K562 (cell line): ENCODE measurements around the gene KYAT1. TPM values are rescaled to one million over a fixed set of nuclear protein-coding genes. Genes with fewer than 3 reads are reported as not detected.
A peak's percentile ranks its signal among the peaks of the same experiment; 100 is the strongest.

Source experiments
- CHD2 ChIP-seq: IDR thresholded peaks from 2 replicates; pipeline ENCODE4 v1.6.1; 2011; ENCODE audit warnings: low read depth, low read length
- ETV1 ChIP-seq: fragments of 450-650 bp; conservative IDR thresholded peaks from 2 replicates; pipeline ENCODE4 v1.6.1; 2016; ENCODE audit warnings: missing genetic modification characterization, control low read depth, low read depth, missing compliant biosample characterization
- MYC ChIP-seq, 2 experiments: fragments of 250-450 bp in 1 of 2; sonication (Bioruptor Pico) in 1 of 2; IDR thresholded peaks; 2 replicates each; pipeline versions ENCODE4 v1.5.1 to v1.6.1; 2012 to 2021; ENCODE audit warnings: low read depth in 2 of 2, borderline replicate concordance in 1 of 2, improper control_type of control experiment in 1 of 2, low read length in 1 of 2, mild to moderate bottlenecking in 1 of 2, moderate library complexity in 1 of 2
- NR1H2 ChIP-seq: sonication (generic); formaldehyde crosslinking; IDR thresholded peaks from 2 replicates; pipeline ENCODE4 v1.4.0; 2020; ENCODE audit warnings: mild to moderate bottlenecking, missing genetic modification reagents
- NRF1 ChIP-seq, 2 experiments: fragments of 450-650 bp; IDR thresholded peaks in 1 of 2; conservative IDR thresholded peaks in 1 of 2; 2 replicates each; pipeline ENCODE4 v1.6.1; 2014; ENCODE audit warnings: mild to moderate bottlenecking in 2 of 2
- RHOXF2B ChIP-seq: fragments of 250-450 bp; sonication (Bioruptor Pico); conservative IDR thresholded peaks from 2 replicates; pipeline ENCODE4 v1.5.1; 2021
- SMARCA4 ChIP-seq: fragments of 450-650 bp; IDR thresholded peaks from 2 replicates; pipeline ENCODE4 v1.6.1; 2016
- ZBED1 ChIP-seq: IDR thresholded peaks from 2 replicates; pipeline ENCODE4 v1.6.1; 2014
- ZEB2 ChIP-seq: fragments of 450-650 bp; IDR thresholded peaks from 2 replicates; pipeline ENCODE4 v1.6.1; 2016
- ZNF174 ChIP-seq: fragments of 250-450 bp; sonication (Bioruptor Pico); IDR thresholded peaks from 2 replicates; pipeline ENCODE4 v1.4.0; 2020; ENCODE audit warnings: mild to moderate bottlenecking
- polyA plus RNA-seq, 8 experiments: library from polyadenylated mRNA; depleted of rRNA in 4 of 8; stranded (reverse) in 5 of 8; unstranded in 3 of 8; fragments of >200 nt; fragmentation: Nextera tagmentation in 2 of 8; fragmentation: Illumina TruSeq in 1 of 8; extraction: Ambion mirVana in 2 of 8; extraction: Trizol in 1 of 8; gene quantifications; 2 replicates each; pipeline versions ENCODE4 v1.2.1 to v1.2.3, GENCODE V29; 2011 to 2014; ENCODE audit warnings: inconsistent platforms in 1 of 8, missing spikeins in 1 of 8
- total RNA-seq, 7 experiments: library from RNA; depleted of rRNA in 6 of 7; stranded (reverse); fragments of >200 nt in 6 of 7; fragmentation: Illumina TruSeq in 2 of 7; extraction: Trizol in 2 of 7; gene quantifications; 2 replicates each; pipeline versions ENCODE4 v1.2.1 to v1.2.3, GENCODE V29; 2011 to 2021; ENCODE audit warnings: low replicate concordance in 1 of 7
- TF ChIP-seq, protein P1 (sequence below), 2 experiments: fragments of 450-650 bp; formaldehyde crosslinking in 1 of 2; IDR thresholded peaks; 2 replicates each; pipeline versions ENCODE4 v1.4.0 to v1.6.1; 2014 to 2020; ENCODE audit warnings: mild to moderate bottlenecking in 2 of 2, borderline replicate concordance in 1 of 2, low read depth in 1 of 2
- TF ChIP-seq, protein P2 (sequence below): fragments of 250-450 bp; sonication (Bioruptor Pico); IDR thresholded peaks from 2 replicates; pipeline ENCODE4 v1.5.1; 2021; ENCODE audit warnings: mild to moderate bottlenecking
- TF ChIP-seq, protein P3 (sequence below): fragments of 250-450 bp; sonication (Bioruptor Pico); IDR thresholded peaks from 2 replicates; pipeline ENCODE4 v1.5.0; 2021; ENCODE audit warnings: mild to moderate bottlenecking, borderline replicate concordance
- TF ChIP-seq, protein P4 (sequence below): sonication (generic); formaldehyde crosslinking; IDR thresholded peaks from 2 replicates; pipeline ENCODE4 v1.8.0; 2022; ENCODE audit warnings: missing genetic modification reagents, mild to moderate bottlenecking, moderate library complexity, borderline replicate concordance

The KYAT1 gene
- total and polyA plus RNA-seq, 9 of the 15 experiments (the other 6 are each of a cell fraction or from before 2014, with no cell fraction given): 6.4 to 16.8 (median 11.1) TPM

DNA sequence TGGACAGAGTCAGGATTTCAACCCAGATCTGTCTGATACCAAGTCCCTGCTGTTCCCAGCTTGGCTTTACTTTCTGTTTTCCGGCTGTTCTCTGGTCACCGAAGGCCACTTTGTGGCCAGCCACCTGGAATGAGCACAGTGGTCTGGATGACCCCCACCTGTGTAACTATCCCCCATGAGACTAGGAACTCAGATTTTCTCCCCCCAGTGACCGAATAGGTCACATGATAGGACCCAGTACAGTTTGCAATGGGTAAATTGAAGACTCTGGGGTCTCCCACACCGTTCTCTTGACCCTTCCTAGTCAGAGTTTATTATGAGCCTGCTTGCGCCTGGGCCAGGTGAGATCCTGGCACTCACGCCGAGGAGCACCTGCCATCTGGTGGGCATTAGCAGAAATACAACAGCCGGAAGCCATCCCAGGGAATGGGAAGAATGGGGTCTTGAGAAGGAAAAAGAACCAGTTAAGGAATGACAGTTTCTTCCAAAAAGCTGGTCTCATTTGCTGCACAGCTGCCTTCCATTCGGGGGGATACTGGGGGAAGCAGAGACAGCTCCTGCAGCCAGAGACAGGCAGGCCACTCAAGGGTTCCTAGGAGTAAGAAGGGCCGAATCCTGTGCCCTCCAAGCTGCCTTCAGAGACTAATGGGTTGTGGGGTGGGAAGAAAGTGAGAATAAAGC is 46.1 kb upstream of the KYAT1 start (continued):
- TF ChIP-seq, protein P1, sequence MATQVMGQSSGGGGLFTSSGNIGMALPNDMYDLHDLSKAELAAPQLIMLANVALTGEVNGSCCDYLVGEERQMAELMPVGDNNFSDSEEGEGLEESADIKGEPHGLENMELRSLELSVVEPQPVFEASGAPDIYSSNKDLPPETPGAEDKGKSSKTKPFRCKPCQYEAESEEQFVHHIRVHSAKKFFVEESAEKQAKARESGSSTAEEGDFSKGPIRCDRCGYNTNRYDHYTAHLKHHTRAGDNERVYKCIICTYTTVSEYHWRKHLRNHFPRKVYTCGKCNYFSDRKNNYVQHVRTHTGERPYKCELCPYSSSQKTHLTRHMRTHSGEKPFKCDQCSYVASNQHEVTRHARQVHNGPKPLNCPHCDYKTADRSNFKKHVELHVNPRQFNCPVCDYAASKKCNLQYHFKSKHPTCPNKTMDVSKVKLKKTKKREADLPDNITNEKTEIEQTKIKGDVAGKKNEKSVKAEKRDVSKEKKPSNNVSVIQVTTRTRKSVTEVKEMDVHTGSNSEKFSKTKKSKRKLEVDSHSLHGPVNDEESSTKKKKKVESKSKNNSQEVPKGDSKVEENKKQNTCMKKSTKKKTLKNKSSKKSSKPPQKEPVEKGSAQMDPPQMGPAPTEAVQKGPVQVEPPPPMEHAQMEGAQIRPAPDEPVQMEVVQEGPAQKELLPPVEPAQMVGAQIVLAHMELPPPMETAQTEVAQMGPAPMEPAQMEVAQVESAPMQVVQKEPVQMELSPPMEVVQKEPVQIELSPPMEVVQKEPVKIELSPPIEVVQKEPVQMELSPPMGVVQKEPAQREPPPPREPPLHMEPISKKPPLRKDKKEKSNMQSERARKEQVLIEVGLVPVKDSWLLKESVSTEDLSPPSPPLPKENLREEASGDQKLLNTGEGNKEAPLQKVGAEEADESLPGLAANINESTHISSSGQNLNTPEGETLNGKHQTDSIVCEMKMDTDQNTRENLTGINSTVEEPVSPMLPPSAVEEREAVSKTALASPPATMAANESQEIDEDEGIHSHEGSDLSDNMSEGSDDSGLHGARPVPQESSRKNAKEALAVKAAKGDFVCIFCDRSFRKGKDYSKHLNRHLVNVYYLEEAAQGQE (IDR thresholded peaks at IDR 0.05; ENCODE audit: borderline replicate concordance): peak; percentile 86
- TF ChIP-seq, protein P1 (CRISPR knock-in tag; IDR thresholded peaks at IDR 0.05; ENCODE audit: low read depth): no peak
- 0 out of 2 replicates have a peak, but pooled peaks have one; percentile 15 for TF ChIP-seq MYC (IDR thresholded peaks at IDR 0.05; ENCODE audit: low read depth, low read length)
- no peak for TF ChIP-seq MYC (CRISPR knock-in tag; IDR thresholded peaks at IDR 0.05; ENCODE audit: borderline replicate concordance, low read depth)
- peak in 1 of 2 experiments; percentile 11; a peak in 1 of 4 replicates for TF ChIP-seq NRF1 (conservative IDR thresholded peaks at IDR 0.05 in 1 of 2, IDR thresholded peaks at IDR 0.05 in 1 of 2)
- TF ChIP-seq CHD2: no peak
- TF ChIP-seq ZNF174 (CRISPR knock-in tag): no peak
- TF ChIP-seq RHOXF2B (CRISPR knock-in tag): no peak
- TF ChIP-seq ETV1 (tag): peak; percentile 57; the same call in 1 of the 2 replicates
- TF ChIP-seq NR1H2: 0 out of 2 replicates have a peak, but pooled peaks have one; percentile 65
- TF ChIP-seq, protein P2, sequence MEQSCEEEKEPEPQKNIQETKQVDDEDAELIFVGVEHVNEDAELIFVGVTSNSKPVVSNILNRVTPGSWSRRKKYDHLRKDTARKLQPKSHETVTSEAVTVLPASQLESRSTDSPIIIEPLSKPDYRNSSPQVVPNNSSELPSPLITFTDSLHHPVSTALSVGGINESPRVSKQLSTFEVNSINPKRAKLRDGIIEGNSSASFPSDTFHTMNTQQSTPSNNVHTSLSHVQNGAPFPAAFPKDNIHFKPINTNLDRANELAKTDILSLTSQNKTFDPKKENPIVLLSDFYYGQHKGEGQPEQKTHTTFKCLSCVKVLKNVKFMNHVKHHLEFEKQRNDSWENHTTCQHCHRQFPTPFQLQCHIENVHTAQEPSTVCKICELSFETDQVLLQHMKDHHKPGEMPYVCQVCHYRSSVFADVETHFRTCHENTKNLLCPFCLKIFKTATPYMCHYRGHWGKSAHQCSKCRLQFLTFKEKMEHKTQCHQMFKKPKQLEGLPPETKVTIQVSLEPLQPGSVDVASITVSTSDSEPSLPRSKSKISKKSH (CRISPR knock-in tag): no peak
- no peak for TF ChIP-seq SMARCA4
- TF ChIP-seq, protein P3, sequence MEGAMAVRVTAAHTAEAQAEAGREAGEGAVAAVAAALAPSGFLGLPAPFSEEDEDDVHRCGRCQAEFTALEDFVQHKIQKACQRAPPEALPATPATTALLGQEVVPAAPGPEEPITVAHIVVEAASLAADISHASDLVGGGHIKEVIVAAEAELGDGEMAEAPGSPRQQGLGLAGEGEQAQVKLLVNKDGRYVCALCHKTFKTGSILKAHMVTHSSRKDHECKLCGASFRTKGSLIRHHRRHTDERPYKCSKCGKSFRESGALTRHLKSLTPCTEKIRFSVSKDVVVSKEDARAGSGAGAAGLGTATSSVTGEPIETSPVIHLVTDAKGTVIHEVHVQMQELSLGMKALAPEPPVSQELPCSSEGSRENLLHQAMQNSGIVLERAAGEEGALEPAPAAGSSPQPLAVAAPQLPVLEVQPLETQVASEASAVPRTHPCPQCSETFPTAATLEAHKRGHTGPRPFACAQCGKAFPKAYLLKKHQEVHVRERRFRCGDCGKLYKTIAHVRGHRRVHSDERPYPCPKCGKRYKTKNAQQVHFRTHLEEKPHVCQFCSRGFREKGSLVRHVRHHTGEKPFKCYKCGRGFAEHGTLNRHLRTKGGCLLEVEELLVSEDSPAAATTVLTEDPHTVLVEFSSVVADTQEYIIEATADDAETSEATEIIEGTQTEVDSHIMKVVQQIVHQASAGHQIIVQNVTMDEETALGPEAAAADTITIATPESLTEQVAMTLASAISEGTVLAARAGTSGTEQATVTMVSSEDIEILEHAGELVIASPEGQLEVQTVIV: no peak
- TF ChIP-seq ZBED1: no peak
- 0 out of 2 replicates have a peak, but pooled peaks have one; percentile 17 for TF ChIP-seq ZEB2
- TF ChIP-seq, protein P4, sequence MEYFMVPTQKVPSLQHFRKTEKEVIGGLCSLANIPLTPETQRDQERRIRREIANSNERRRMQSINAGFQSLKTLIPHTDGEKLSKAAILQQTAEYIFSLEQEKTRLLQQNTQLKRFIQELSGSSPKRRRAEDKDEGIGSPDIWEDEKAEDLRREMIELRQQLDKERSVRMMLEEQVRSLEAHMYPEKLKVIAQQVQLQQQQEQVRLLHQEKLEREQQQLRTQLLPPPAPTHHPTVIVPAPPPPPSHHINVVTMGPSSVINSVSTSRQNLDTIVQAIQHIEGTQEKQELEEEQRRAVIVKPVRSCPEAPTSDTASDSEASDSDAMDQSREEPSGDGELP: peak; percentile 51; the same call in 1 of the 2 replicates
